Naive thymus-derived CD4-positive, alpha-beta T cell (primary cell): ENCODE results near the gene POLN. TPM values are rescaled to one million over a fixed set of nuclear protein-coding genes. Genes with fewer than 3 reads are reported as not detected.

Experiments used
- ATAC-seq: fragments of 150-1000 bp; cut with Tn5 transposase; 2 replicates; pipeline ENCODE4 v1.10.0; 2021; ENCODE audit warnings: mild to moderate bottlenecking, moderate library complexity
- CTCF ChIA-PET: fragments of 350-600 bp; sonication (Branson Sonifier 250); formaldehyde crosslinking; loops from one replicate; lab custom pipeline; 2021; ENCODE audit warnings: antibody characterized with exemption; lab: Charles Lee
- POLR2A ChIA-PET: fragments of 350-600 bp; sonication (Branson Sonifier 250); formaldehyde crosslinking; loops from one replicate; lab custom pipeline; 2021; ENCODE audit warnings: antibody characterized with exemption, inconsistent platforms; lab: Charles Lee
- DNase-seq, 9 donors: peaks; one replicate each; pipeline versions ENCODE4 v3.0.0 to v3.0.0-alpha.2; 2020 to 2022; ENCODE audit warnings: mixed read lengths in 1 of 9
- H3K27ac ChIP-seq: one replicate; pipeline ENCODE4 v1.7.0; 2013; ENCODE audit warnings: mild to moderate bottlenecking, low read depth, low read length, moderate library complexity
- H3K27me3 ChIP-seq, 2 donors: one replicate each; pipeline ENCODE4 v1.7.0; 2013; ENCODE audit warnings: low read length in 2 of 2, mild to moderate bottlenecking in 2 of 2, moderate library complexity in 2 of 2; ENCODE audit not compliant: control insufficient read depth in 2 of 2, insufficient read depth in 2 of 2
- H3K36me3 ChIP-seq, 3 experiments: 1 replicate in 2 of 3; 2 replicates in 1 of 3; pipeline ENCODE4 v1.7.0; 2013; ENCODE audit warnings: low read length in 3 of 3, mild to moderate bottlenecking in 3 of 3, moderate library complexity in 1 of 3; ENCODE audit not compliant: insufficient read depth in 3 of 3, control insufficient read depth in 2 of 3
- H3K4me1 ChIP-seq, 2 donors: one replicate each; pipeline ENCODE4 v1.7.0; 2013; ENCODE audit warnings: low read length in 2 of 2, mild to moderate bottlenecking in 2 of 2, moderate library complexity in 1 of 2; ENCODE audit not compliant: control insufficient read depth in 2 of 2, insufficient read depth in 2 of 2
- H3K4me3 ChIP-seq: 2 replicates; pipeline ENCODE4 v1.7.0; 2013; ENCODE audit warnings: mild to moderate bottlenecking, low read length
- H3K9me3 ChIP-seq, 3 experiments: 1 replicate in 2 of 3; 2 replicates in 1 of 3; pipeline ENCODE4 v1.7.0; 2013; ENCODE audit warnings: low read length in 3 of 3; ENCODE audit not compliant: control insufficient read depth in 2 of 3
- H3K27ac Mint-ChIP-seq, 9 donors: one replicate each; pipeline ENCODE4 v1.8.0; 2020 to 2022; ENCODE audit warnings: mixed read lengths in 9 of 9, mild to moderate bottlenecking in 8 of 9, moderate library complexity in 5 of 9, inconsistent platforms in 2 of 9
- H3K27me3 Mint-ChIP-seq, 5 donors: one replicate each; pipeline ENCODE4 v1.8.0; 2021 to 2022; ENCODE audit warnings: mixed read lengths in 5 of 5, mild to moderate bottlenecking in 1 of 5
- H3K36me3 Mint-ChIP-seq, 5 donors: one replicate each; pipeline ENCODE4 v1.8.0; 2020 to 2022; ENCODE audit warnings: mixed read lengths in 5 of 5, mild to moderate bottlenecking in 3 of 5, inconsistent platforms in 1 of 5
- H3K4me1 Mint-ChIP-seq, 7 donors: one replicate each; pipeline ENCODE4 v1.8.0; 2020 to 2022; ENCODE audit warnings: mixed read lengths in 7 of 7, mild to moderate bottlenecking in 3 of 7, inconsistent platforms in 1 of 7
- H3K4me3 Mint-ChIP-seq, 10 donors: one replicate each; pipeline ENCODE4 v1.8.0; 2020 to 2022; ENCODE audit warnings: mild to moderate bottlenecking in 10 of 10, mixed read lengths in 10 of 10, moderate library complexity in 6 of 10, inconsistent platforms in 2 of 10
- H3K9me3 Mint-ChIP-seq, 11 donors: one replicate each; pipeline ENCODE4 v1.8.0; 2020 to 2022; ENCODE audit warnings: mixed read lengths in 11 of 11, mild to moderate bottlenecking in 4 of 11, inconsistent platforms in 1 of 11, moderate library complexity in 1 of 11
- intact Hi-C, 2 donors: fragments of 100-400 bp; cut with micrococcal nuclease; formaldehyde crosslinking; loops; one replicate each; pipeline ENCODE4 v1.15.1; 2023
- polyA plus RNA-seq, 2 donors: library from polyadenylated mRNA; unstranded; fragments of 300-500 nt; fragmentation: Illumina TruSeq; gene quantifications; one replicate each; pipeline ENCODE4 v1.2.3, GENCODE V29; 2021
- total RNA-seq, 6 experiments: library from RNA in 5 of 6; stranded (reverse) in 5 of 6; gene quantifications; 1 replicate in 5 of 6; 2 replicates in 1 of 6; pipeline ENCODE4 v1.2.3 and lab custom pipeline; 2021 to 2026

Gene POLN
- total and polyA plus RNA-seq, 7 experiments from 2014 or later: 0.17 to 5.4 (median 2.9) TPM

DNA sequence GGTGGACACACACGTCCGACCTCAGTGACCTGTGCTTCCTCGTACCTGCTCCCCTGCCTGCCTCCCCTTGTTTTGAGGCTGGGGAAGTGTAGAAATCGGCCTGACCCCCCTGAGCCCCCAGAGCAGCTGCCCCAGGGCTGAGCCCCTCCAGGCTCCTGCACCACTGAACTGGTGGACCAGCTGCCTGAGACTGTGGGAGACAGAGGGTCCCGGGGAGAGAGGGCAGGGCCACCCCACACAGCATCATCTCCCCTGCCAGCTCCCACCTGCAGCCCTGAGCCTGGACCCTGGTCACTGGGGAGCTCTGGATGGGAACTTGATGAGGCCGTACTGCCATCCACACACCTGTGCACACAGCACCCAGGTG lies 197.8 kb downstream of the POLN start:
- CTCF ChIA-PET: no interaction called here
- H3K9me3 ChIP-seq: no peaks in the 10 kb centered on the region
- Mint-ChIP-seq H3K4me1 (peaks cover 0 to 9% (median 5%) of the 10 kb centered on the region in 7 donors), H3K4me3 (peak overlapping the region in 5 of 10 donors; percentile 2 to 52 (median 29)), H3K27me3 (peaks cover 6 to 28% (median 15%) of the 10 kb centered on the region in 5 donors), H3K9me3 (peaks cover 0 to 2% (median 0%) of the 10 kb centered on the region in 11 donors), H3K27ac (no peak overlapping the region), H3K36me3 (no peaks in the 10 kb centered on the region)
- POLR2A ChIA-PET: no interaction called here
- peaks cover 4 to 7% of the 10 kb centered on the region in 2 donors for H3K4me1 ChIP-seq
- no peak for ATAC-seq
- H3K27me3 ChIP-seq: peaks cover 0 to 7% of the 10 kb centered on the region in 2 donors
- no peak overlapping the region for H3K4me3 ChIP-seq
- intact Hi-C loops: no loop called here
- H3K27ac ChIP-seq: no peak overlapping the region
- H3K36me3 ChIP-seq: peaks cover 0 to 5% (median 0%) of the 10 kb centered on the region in 3 experiments
- no peak for DNase-seq

- POLR2A ChIA-PET: interaction anchor here (1.3 kb wide), 1 partner anchor 35 kb away, joined by 6 read pairs; the partner anchor contains the start of gene NELFA
- Mint-ChIP-seq H3K27ac (no peak overlapping the region), H3K4me3 (peak overlapping the region in 6 of 10 donors; percentile 2 to 78 (median 58)), H3K36me3 (no peaks in the 10 kb centered on the region), H3K27me3 (peaks cover 11 to 32% (median 19%) of the 10 kb centered on the region in 5 donors), H3K4me1 (peaks cover 0 to 9% (median 5%) of the 10 kb centered on the region in 7 donors), H3K9me3 (peaks cover 0 to 2% (median 0%) of the 10 kb centered on the region in 11 donors)
- DNase-seq (no peak), ATAC-seq (no peak)
- Histone ChIP-seq H3K9me3 (no peaks in the 10 kb centered on the region), H3K27ac (no peak overlapping the region), H3K4me3 (no peak overlapping the region), H3K36me3 (peaks cover 0 to 5% (median 0%) of the 10 kb centered on the region in 3 experiments), H3K4me1 (peaks cover 4 to 7% of the 10 kb centered on the region in 2 donors), H3K27me3 (peaks cover 0 to 7% of the 10 kb centered on the region in 2 donors)
- CTCF ChIA-PET: interaction anchor here (0.6 kb wide), 1 partner anchor 423 kb away, joined by 4 read pairs; no protein-coding TSS in a partner anchor
- intact Hi-C loops: no loop called here
Observed at GRCh38 chr4:2043396-2044118, 198.4 kb downstream of the POLN start.

GRCh38 chr4:2042947-2043395 lies 198.9 kb downstream of the POLN start:
- H3K27ac Mint-ChIP-seq: peak overlapping the region in 2 of 9 donors; percentile 41 to 53
- peak overlapping the region; percentile 54 to 85 (median 77) for H3K4me3 Mint-ChIP-seq
- Histone ChIP-seq H3K4me1 (peaks cover 4 to 7% of the 10 kb centered on the region in 2 donors), H3K27me3 (peaks cover 0 to 7% of the 10 kb centered on the region in 2 donors), H3K36me3 (peaks cover 0 to 5% (median 0%) of the 10 kb centered on the region in 3 experiments), H3K4me3 (no peak overlapping the region), H3K27ac (no peak overlapping the region), H3K9me3 (no peaks in the 10 kb centered on the region)
- ChIA-PET CTCF (interaction anchor here (0.6 kb wide), 1 partner anchor 424 kb away, joined by 4 read pairs; no protein-coding TSS in a partner anchor), POLR2A (interaction anchor here (1.3 kb wide), 1 partner anchor 34 kb away, joined by 6 read pairs; the partner anchor contains the start of gene NELFA)
- peaks cover 14 to 29% (median 22%) of the 10 kb centered on the region in 5 donors for H3K27me3 Mint-ChIP-seq
- peaks cover 0 to 2% (median 0%) of the 10 kb centered on the region in 11 donors for H3K9me3 Mint-ChIP-seq
- H3K36me3 Mint-ChIP-seq: no peaks in the 10 kb centered on the region
- intact Hi-C loops: loop anchor here in 1 of 2 donors (1.0 kb wide), 1 partner anchor 34 kb away; no protein-coding TSS in a partner anchor
- peaks cover 0 to 9% (median 5%) of the 10 kb centered on the region in 7 donors for H3K4me1 Mint-ChIP-seq
- no peak for DNase-seq
- no peak for ATAC-seq

DNA sequence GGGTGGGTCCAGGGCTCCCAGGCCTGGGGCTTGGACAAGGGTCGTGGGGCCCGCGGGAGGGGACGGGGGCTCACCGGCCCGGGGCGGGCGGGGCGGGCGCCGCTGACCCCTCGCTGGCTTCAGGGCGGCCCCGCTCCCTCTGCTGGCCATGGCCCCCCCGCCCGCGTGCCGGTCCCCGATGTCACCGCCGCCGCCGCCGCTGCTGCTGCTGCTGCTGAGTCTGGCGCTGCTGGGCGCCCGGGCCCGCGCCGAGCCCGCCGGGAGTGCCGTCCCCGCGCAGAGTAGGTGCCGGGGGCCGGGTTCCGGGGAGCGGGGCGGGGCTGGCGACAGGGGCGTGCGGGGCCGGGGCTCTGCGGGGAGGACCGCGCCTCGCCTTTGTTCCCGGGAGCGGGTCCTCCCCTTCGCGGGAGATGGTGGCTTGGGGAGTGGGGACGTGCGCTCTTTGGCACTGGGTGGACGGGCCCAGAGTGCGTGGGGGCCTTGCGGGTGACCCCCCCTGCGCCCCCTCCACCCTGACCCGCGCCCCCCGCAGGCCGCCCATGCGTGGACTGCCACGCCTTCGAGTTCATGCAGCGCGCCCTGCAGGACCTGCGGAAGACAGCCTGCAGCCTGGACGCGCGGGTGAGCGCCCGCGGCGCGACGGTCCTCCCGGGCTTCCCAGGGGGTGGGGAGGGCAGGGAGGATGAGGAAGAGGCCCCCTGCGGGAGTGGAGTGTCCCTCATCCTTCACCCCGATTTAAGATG lies 199.5 kb downstream of the POLN start:
- POLR2A ChIA-PET: interaction anchor here (1.3 kb wide), 1 partner anchor 33 kb away, joined by 6 read pairs; the partner anchor contains the start of gene NELFA
- H3K9me3 ChIP-seq: no peaks in the 10 kb centered on the region
- H3K4me3 ChIP-seq: peak overlapping the region; percentile 76
- Mint-ChIP-seq H3K9me3 (peaks cover 0 to 2% (median 0%) of the 10 kb centered on the region in 11 donors), H3K4me3 (peak overlapping the region; percentile 54 to 85 (median 78)), H3K27me3 (peaks cover 14 to 29% (median 22%) of the 10 kb centered on the region in 5 donors), H3K36me3 (no peaks in the 10 kb centered on the region), H3K27ac (no peak overlapping the region), H3K4me1 (peaks cover 0 to 9% (median 5%) of the 10 kb centered on the region in 7 donors)
- peaks cover 0 to 5% (median 0%) of the 10 kb centered on the region in 3 experiments for H3K36me3 ChIP-seq
- DNase-seq (peak in 6 of 9 donors; percentile 14 to 60 (median 36)), ATAC-seq (peak; percentile 54)
- peaks cover 4 to 7% of the 10 kb centered on the region in 2 donors for H3K4me1 ChIP-seq
- CTCF ChIA-PET: interaction anchor here (0.6 kb wide), 1 partner anchor 425 kb away, joined by 4 read pairs; no protein-coding TSS in a partner anchor
- intact Hi-C loops: loop anchor here in 1 of 2 donors (1.0 kb wide), 1 partner anchor 33 kb away; no protein-coding TSS in a partner anchor
- no peak overlapping the region for H3K27ac ChIP-seq
- H3K27me3 ChIP-seq: peaks cover 0 to 7% of the 10 kb centered on the region in 2 donors

- intact Hi-C loops: loop anchor here (1.0 to 2.0 kb wide), 2 partner anchors 32 to 33 kb away; partner anchors contain the start of gene NELFA (in 1 of the 2)
- peaks cover 0 to 9% (median 5%) of the 10 kb centered on the region in 7 donors for H3K4me1 Mint-ChIP-seq
- no peaks in the 10 kb centered on the region for H3K36me3 Mint-ChIP-seq
- CTCF ChIA-PET: no interaction called here
- Histone ChIP-seq H3K27me3 (peaks cover 0 to 7% of the 10 kb centered on the region in 2 donors), H3K36me3 (peaks cover 0 to 5% (median 0%) of the 10 kb centered on the region in 3 experiments), H3K4me1 (peaks cover 4 to 7% of the 10 kb centered on the region in 2 donors), H3K9me3 (no peaks in the 10 kb centered on the region), H3K4me3 (peak overlapping the region; percentile 76), H3K27ac (no peak overlapping the region)
- peak; percentile 62 to 93 (median 72) for DNase-seq
- H3K27me3 Mint-ChIP-seq: peaks cover 17 to 33% (median 29%) of the 10 kb centered on the region in 5 donors
- peak overlapping the region; percentile 56 to 85 (median 78) for H3K4me3 Mint-ChIP-seq
- POLR2A ChIA-PET: interaction anchor here (0.7 to 1.8 kb wide), 2 partner anchors 20 to 32 kb away, joined by 3 to 12 read pairs; partner anchors contain the start of gene NELFA
- peak overlapping the region in 1 of 9 donors; percentile 62 for H3K27ac Mint-ChIP-seq
- H3K9me3 Mint-ChIP-seq: peaks cover 0 to 2% (median 0%) of the 10 kb centered on the region in 11 donors
- ATAC-seq: peak; percentile 75
Observed at GRCh38 chr4:2041239-2042130, 200.4 kb downstream of the POLN start.
